Measurements from ENCODE around the gene PIK3C2G. TPM values are rescaled to one million over a fixed set of nuclear protein-coding genes. Genes with fewer than 3 reads are reported as not detected.

PIK3C2G gene
- total RNA-seq, 2 experiments from 2014 or later = not detected

DNA sequence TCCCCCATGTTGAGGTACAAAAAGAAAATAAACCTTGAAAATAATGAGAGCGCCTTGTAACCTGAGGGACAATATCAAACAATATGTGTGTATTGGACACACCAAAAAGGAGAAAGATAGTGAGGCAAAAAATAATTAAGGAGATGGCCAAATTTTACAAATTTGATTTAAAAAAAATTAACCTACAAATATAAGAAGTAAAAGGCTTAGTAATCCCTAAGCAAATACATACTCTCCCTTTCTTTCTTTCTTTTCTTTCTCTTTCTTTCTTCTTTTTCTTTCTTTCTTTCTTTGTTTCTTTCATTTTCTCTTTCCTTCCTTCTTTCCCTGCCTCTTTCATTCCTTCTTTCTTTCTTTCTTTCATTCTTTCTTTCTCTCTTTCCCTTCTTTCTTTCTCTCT, 133.4 kb downstream of the PIK3C2G start:
- ATAC-seq (no peak), DNase-seq (no peak)
- no peaks in the 10 kb centered on the region for H3K27me3 Mint-ChIP-seq
- intact Hi-C loops (cut with DNase I, micrococcal nuclease) = no loop called here
- CTCF ChIA-PET = interaction anchor here (0.5 kb wide), 1 partner anchor 251 kb away, joined by 4 read pairs; no protein-coding TSS in a partner anchor
- no peak overlapping the region for H3K27ac Mint-ChIP-seq
- no peaks in the 10 kb centered on the region for H3K36me3 Mint-ChIP-seq (ENCODE audit: low read depth)
- POLR2A ChIA-PET = no interaction called here
- H3K4me1 Mint-ChIP-seq = no peaks in the 10 kb centered on the region
- H3K9me3 Mint-ChIP-seq (ENCODE audit: low read depth) = peaks cover 4% of the 10 kb centered on the region
- H3K4me3 Mint-ChIP-seq = no peak overlapping the region

DNA sequence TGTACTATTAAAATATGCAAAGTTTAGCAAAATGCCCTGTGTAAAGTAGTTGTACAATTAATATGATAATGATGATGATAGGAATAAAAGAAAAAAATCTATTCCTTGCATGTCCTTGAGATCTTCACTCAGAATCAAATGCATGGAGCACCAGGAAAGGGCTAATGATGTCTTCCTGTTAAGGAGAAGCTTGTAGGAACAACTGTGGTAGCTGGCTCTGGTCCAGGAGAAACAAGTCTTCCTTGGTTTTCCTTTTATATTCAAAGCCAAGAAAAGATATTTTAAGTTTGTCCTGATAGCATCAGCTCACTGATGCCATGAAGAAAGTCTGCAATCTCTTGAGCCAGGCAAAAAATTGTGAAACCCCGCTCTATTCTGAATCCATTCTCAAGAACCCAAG, 138.9 kb downstream of the PIK3C2G start:
- Mint-ChIP-seq H3K27me3 (no peaks in the 10 kb centered on the region), H3K9me3 (ENCODE audit: low read depth) (peaks cover 5% of the 10 kb centered on the region), H3K27ac (no peak overlapping the region), H3K36me3 (ENCODE audit: low read depth) (no peaks in the 10 kb centered on the region), H3K4me3 (no peak overlapping the region), H3K4me1 (no peaks in the 10 kb centered on the region)
- ChIA-PET CTCF (no interaction called here), POLR2A (no interaction called here)
- intact Hi-C loops (cut with DNase I, micrococcal nuclease) = no loop called here
- DNase-seq (no peak), ATAC-seq (no peak)

- CTCF ChIA-PET = no interaction called here
- no peak overlapping the region for H3K27ac Mint-ChIP-seq
- no peaks in the 10 kb centered on the region for H3K36me3 Mint-ChIP-seq (ENCODE audit: low read depth)
- H3K27me3 Mint-ChIP-seq = no peaks in the 10 kb centered on the region
- DNase-seq (no peak), ATAC-seq (no peak)
- H3K4me3 Mint-ChIP-seq = no peak overlapping the region
- intact Hi-C loops (cut with DNase I, micrococcal nuclease) = no loop called here
- peaks cover 17% of the 10 kb centered on the region for H3K9me3 Mint-ChIP-seq (ENCODE audit: low read depth)
- POLR2A ChIA-PET = no interaction called here
- H3K4me1 Mint-ChIP-seq = no peaks in the 10 kb centered on the region
Observed at GRCh38 chr12:18402872-18403611, 141.7 kb downstream of the PIK3C2G start.

DNA sequence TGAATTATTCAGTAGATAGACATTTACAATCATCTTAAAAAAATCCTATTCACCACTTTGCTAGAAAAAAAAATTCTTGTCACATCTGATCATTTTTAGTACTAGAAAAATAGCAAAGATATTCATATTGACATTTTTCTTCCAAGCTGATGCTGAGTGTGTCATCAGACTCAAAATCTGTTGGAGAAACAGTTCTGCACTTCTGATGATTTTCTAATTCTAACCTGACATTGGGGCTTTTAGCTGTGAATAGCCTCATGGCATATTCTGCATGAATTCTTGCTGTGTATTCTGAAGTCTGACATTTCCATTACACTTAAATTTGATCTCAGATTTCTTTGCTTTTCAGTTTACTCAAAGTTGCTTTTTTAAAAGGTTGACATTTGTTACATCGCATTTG, 150.1 kb downstream of the PIK3C2G start:
- ATAC-seq = no peak
- Mint-ChIP-seq H3K4me3 (no peak overlapping the region), H3K9me3 (ENCODE audit: low read depth) (peaks cover 8% of the 10 kb centered on the region), H3K27ac (no peak overlapping the region), H3K4me1 (no peaks in the 10 kb centered on the region), H3K27me3 (no peaks in the 10 kb centered on the region), H3K36me3 (ENCODE audit: low read depth) (no peaks in the 10 kb centered on the region)
- intact Hi-C loops (cut with DNase I, micrococcal nuclease) = no loop called here
- ChIA-PET POLR2A (no interaction called here), CTCF (no interaction called here)
- DNase-seq = no peak

- Mint-ChIP-seq H3K27me3 (no peaks in the 10 kb centered on the region), H3K27ac (no peak overlapping the region), H3K4me1 (no peaks in the 10 kb centered on the region), H3K9me3 (ENCODE audit: low read depth) (peaks cover 1% of the 10 kb centered on the region), H3K36me3 (ENCODE audit: low read depth) (no peaks in the 10 kb centered on the region), H3K4me3 (no peak overlapping the region)
- no peak for DNase-seq
- ATAC-seq = no peak
- intact Hi-C loops (cut with DNase I, micrococcal nuclease) = no loop called here
- ChIA-PET POLR2A (no interaction called here), CTCF (no interaction called here)
Observed at GRCh38 chr12:18414671-18415070, 153.4 kb downstream of the PIK3C2G start.

DNA sequence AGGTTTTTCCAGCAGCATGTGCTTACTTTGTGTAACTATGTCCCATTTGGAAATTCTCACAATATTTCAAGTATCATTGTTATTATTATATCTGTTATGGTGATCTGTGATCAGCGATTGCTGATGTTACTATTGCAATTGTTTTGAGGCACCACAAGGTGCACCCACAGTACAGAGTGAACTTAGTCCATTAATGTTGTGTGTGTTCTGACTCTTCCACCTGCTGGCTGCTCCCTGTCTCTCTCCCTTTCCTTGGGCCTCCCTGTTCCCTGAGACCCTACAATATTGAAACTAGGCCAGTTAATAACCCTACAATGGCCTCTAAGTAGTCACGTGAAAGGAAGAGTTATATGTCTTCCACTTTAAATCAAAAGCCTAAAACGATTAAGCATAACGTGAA, 153.9 kb downstream of the PIK3C2G start:
- Mint-ChIP-seq H3K9me3 (ENCODE audit: low read depth) (no peaks in the 10 kb centered on the region), H3K4me3 (no peak overlapping the region), H3K4me1 (no peaks in the 10 kb centered on the region), H3K36me3 (ENCODE audit: low read depth) (no peaks in the 10 kb centered on the region), H3K27ac (no peak overlapping the region), H3K27me3 (no peaks in the 10 kb centered on the region)
- ATAC-seq (no peak), DNase-seq (no peak)
- CTCF ChIA-PET = no interaction called here
- intact Hi-C loops (cut with DNase I, micrococcal nuclease) = no loop called here
- POLR2A ChIA-PET = no interaction called here

DNA sequence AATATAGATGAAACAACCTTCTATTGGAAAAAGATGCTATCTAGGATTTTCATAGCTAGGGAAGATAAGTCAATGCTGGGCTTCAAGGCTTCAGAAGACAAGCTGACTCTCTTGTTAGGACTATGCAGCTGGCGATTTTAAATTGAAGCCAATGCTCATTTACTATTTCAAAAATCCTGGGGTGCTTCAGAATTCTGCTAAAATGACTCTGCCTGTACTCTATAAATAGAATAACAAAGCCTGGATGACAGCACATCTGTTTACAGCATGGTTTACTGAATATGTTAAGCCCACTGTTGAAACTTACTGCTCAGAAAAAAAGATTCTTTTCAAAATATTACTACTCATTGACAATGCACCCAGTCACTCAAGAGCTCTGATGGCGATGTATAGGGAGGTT, 155.1 kb downstream of the PIK3C2G start:
- no peaks in the 10 kb centered on the region for H3K36me3 Mint-ChIP-seq (ENCODE audit: low read depth)
- H3K4me1 Mint-ChIP-seq = no peaks in the 10 kb centered on the region
- intact Hi-C loops (cut with DNase I, micrococcal nuclease) = no loop called here
- H3K4me3 Mint-ChIP-seq = no peak overlapping the region
- no peak for DNase-seq
- ATAC-seq = no peak
- ChIA-PET CTCF (no interaction called here), POLR2A (no interaction called here)
- H3K9me3 Mint-ChIP-seq (ENCODE audit: low read depth) = no peaks in the 10 kb centered on the region
- H3K27me3 Mint-ChIP-seq = no peaks in the 10 kb centered on the region
- no peak overlapping the region for H3K27ac Mint-ChIP-seq

DNA sequence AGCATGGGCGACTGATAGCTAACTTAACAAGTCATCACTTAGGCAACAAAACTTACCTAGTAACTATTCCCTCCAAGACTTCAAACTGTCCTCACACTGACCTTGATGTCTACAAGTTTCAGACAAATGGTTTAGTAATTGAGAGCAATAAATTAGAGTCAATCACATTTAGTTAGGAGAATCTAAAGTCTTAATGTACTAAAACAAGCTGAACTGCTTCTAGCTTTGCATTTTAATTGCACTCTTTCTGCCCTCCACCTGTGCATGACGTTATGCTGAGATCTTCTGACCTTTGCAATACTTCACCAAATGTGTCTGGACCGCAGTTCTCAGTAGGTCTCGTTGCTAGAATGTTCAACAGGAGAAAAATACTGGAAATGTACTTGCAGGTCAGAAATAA, 158.0 kb downstream of the PIK3C2G start:
- ATAC-seq = no peak
- Mint-ChIP-seq H3K4me1 (no peaks in the 10 kb centered on the region), H3K27me3 (no peaks in the 10 kb centered on the region), H3K9me3 (ENCODE audit: low read depth) (no peaks in the 10 kb centered on the region), H3K27ac (no peak overlapping the region), H3K4me3 (no peak overlapping the region), H3K36me3 (ENCODE audit: low read depth) (no peaks in the 10 kb centered on the region)
- intact Hi-C loops (cut with DNase I, micrococcal nuclease) = no loop called here
- DNase-seq = no peak
- ChIA-PET POLR2A (no interaction called here), CTCF (no interaction called here)

GRCh38 chr12:18421867-18422266, 160.5 kb downstream of the PIK3C2G start:
- H3K4me1 Mint-ChIP-seq = no peaks in the 10 kb centered on the region
- ChIA-PET CTCF (no interaction called here), POLR2A (no interaction called here)
- ATAC-seq = no peak
- H3K36me3 Mint-ChIP-seq (ENCODE audit: low read depth) = no peaks in the 10 kb centered on the region
- no peak overlapping the region for H3K27ac Mint-ChIP-seq
- no peak overlapping the region for H3K4me3 Mint-ChIP-seq
- DNase-seq = no peak
- no peaks in the 10 kb centered on the region for H3K27me3 Mint-ChIP-seq
- H3K9me3 Mint-ChIP-seq (ENCODE audit: low read depth) = peaks cover 2% of the 10 kb centered on the region
- intact Hi-C loops (cut with DNase I, micrococcal nuclease) = no loop called here

GRCh38 chr12:18422871-18423270, 161.6 kb downstream of the PIK3C2G start:
- Mint-ChIP-seq H3K27ac (no peak overlapping the region), H3K36me3 (ENCODE audit: low read depth) (no peaks in the 10 kb centered on the region), H3K4me3 (no peak overlapping the region), H3K9me3 (ENCODE audit: low read depth) (peaks cover 2% of the 10 kb centered on the region), H3K27me3 (no peaks in the 10 kb centered on the region), H3K4me1 (no peaks in the 10 kb centered on the region)
- ChIA-PET POLR2A (no interaction called here), CTCF (interaction anchor here (0.7 kb wide), 1 partner anchor 761 kb away, joined by 3 read pairs; no protein-coding TSS in a partner anchor)
- ATAC-seq (no peak), DNase-seq (no peak)
- intact Hi-C loops (cut with DNase I, micrococcal nuclease) = no loop called here

- H3K27me3 Mint-ChIP-seq = no peaks in the 10 kb centered on the region
- no peak overlapping the region for H3K27ac Mint-ChIP-seq
- no peak overlapping the region for H3K4me3 Mint-ChIP-seq
- DNase-seq = no peak
- ChIA-PET CTCF (no interaction called here), POLR2A (no interaction called here)
- intact Hi-C loops (cut with DNase I, micrococcal nuclease) = no loop called here
- peaks cover 2% of the 10 kb centered on the region for H3K9me3 Mint-ChIP-seq (ENCODE audit: low read depth)
- ATAC-seq = no peak
- no peaks in the 10 kb centered on the region for H3K36me3 Mint-ChIP-seq (ENCODE audit: low read depth)
- no peaks in the 10 kb centered on the region for H3K4me1 Mint-ChIP-seq
Observed at GRCh38 chr12:18424857-18425256, 163.5 kb downstream of the PIK3C2G start.

- CTCF ChIA-PET = interaction anchor here (1.3 kb wide), 1 partner anchor 759 kb away, joined by 3 read pairs; no protein-coding TSS in a partner anchor
- Mint-ChIP-seq H3K4me1 (no peaks in the 10 kb centered on the region), H3K4me3 (no peak overlapping the region), H3K27me3 (no peaks in the 10 kb centered on the region), H3K9me3 (ENCODE audit: low read depth) (peaks cover 2% of the 10 kb centered on the region), H3K36me3 (ENCODE audit: low read depth) (no peaks in the 10 kb centered on the region), H3K27ac (no peak overlapping the region)
- ATAC-seq (no peak), DNase-seq (no peak)
- intact Hi-C loops (cut with DNase I, micrococcal nuclease) = no loop called here
- POLR2A ChIA-PET = no interaction called here
Observed at GRCh38 chr12:18427520-18427919, 166.2 kb downstream of the PIK3C2G start.

DNA sequence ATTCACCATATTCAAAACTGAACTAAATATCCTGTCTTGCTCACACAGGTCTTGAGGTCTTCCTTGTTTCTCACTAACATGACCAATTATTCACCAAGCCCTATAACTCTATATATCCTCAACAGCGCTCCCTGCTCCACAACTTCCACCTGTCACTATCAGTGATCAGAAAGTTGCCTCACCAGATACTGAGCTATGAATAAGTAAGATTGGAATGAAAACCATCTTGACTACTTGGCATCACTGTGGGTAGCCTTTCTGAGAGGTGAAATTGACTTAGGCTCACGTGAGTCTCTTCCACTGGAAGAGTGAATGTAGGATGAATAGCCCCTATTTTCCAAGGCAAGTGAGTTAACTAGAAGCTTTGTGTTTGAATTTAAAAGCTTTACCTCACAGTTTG, 167.1 kb downstream of the PIK3C2G start:
- CTCF ChIA-PET = interaction anchor here (1.3 kb wide), 1 partner anchor 758 kb away, joined by 3 read pairs; no protein-coding TSS in a partner anchor

More for the DNA sequence above, 167.1 kb downstream of the PIK3C2G start:
- intact Hi-C loops (cut with DNase I, micrococcal nuclease) = no loop called here
- H3K9me3 Mint-ChIP-seq (ENCODE audit: low read depth) = peaks cover 2% of the 10 kb centered on the region
- H3K4me1 Mint-ChIP-seq = no peaks in the 10 kb centered on the region
- H3K36me3 Mint-ChIP-seq (ENCODE audit: low read depth) = no peaks in the 10 kb centered on the region
- ATAC-seq (no peak), DNase-seq (no peak)
- H3K27me3 Mint-ChIP-seq = no peaks in the 10 kb centered on the region
- no peak overlapping the region for H3K27ac Mint-ChIP-seq
- POLR2A ChIA-PET = no interaction called here
- no peak overlapping the region for H3K4me3 Mint-ChIP-seq

All from activated CD4-positive, alpha-beta T cell treated with anti-CD3 and anti-CD28 coated beads for 36 hours (primary cell).